Urinary bladder (tissue), 4 donors: ENCODE results near the gene WFIKKN1. TPM values are rescaled to one million over a fixed set of nuclear protein-coding genes. Genes with fewer than 3 reads are reported as not detected.

ENCODE experiments used
- DNase-seq: peaks from one replicate; pipeline ENCODE4 v3.0.0-alpha.2; 2015; ENCODE audit errors: extremely low spot score
- H3K27ac ChIP-seq: one replicate; pipeline ENCODE4 v1.5.1; 2013; ENCODE audit warnings: low read depth, mild to moderate bottlenecking, moderate library complexity
- H3K36me3 ChIP-seq: one replicate; pipeline ENCODE4 v1.6.1; 2013; ENCODE audit warnings: mild to moderate bottlenecking, moderate library complexity; ENCODE audit not compliant: insufficient read depth
- H3K4me1 ChIP-seq: one replicate; pipeline ENCODE4 v1.6.1; 2013; ENCODE audit warnings: mild to moderate bottlenecking, moderate library complexity; ENCODE audit not compliant: insufficient read depth
- H3K4me3 ChIP-seq: one replicate; pipeline ENCODE4 v1.5.1; 2013; ENCODE audit warnings: low read depth, low read length
- WGBS: extraction: QIAGEN DNeasy Blood & Tissue Kit; methylation state at CpG from one replicate; pipeline ENCODE4 v1.1.7; 2013; 5-methylcytosine and 5-hydroxymethylcytosine counted together
- polyA plus RNA-seq: library from polyadenylated mRNA; stranded (reverse); fragments of 200-250 nt; gene quantifications from one replicate; pipeline ENCODE4 v1.2.3, GENCODE V29; 2013
- total RNA-seq: library from RNA; depleted of rRNA; stranded (reverse); fragments of >200 nt; gene quantifications from one replicate; pipeline ENCODE4 v1.2.3, GENCODE V29; 2014
- donor health status: healthy with polysubstance abuse.
- donor health status: healthy.

WFIKKN1 gene
- total and polyA plus RNA-seq, 2 donors = 0.30 to 0.37 TPM

DNA sequence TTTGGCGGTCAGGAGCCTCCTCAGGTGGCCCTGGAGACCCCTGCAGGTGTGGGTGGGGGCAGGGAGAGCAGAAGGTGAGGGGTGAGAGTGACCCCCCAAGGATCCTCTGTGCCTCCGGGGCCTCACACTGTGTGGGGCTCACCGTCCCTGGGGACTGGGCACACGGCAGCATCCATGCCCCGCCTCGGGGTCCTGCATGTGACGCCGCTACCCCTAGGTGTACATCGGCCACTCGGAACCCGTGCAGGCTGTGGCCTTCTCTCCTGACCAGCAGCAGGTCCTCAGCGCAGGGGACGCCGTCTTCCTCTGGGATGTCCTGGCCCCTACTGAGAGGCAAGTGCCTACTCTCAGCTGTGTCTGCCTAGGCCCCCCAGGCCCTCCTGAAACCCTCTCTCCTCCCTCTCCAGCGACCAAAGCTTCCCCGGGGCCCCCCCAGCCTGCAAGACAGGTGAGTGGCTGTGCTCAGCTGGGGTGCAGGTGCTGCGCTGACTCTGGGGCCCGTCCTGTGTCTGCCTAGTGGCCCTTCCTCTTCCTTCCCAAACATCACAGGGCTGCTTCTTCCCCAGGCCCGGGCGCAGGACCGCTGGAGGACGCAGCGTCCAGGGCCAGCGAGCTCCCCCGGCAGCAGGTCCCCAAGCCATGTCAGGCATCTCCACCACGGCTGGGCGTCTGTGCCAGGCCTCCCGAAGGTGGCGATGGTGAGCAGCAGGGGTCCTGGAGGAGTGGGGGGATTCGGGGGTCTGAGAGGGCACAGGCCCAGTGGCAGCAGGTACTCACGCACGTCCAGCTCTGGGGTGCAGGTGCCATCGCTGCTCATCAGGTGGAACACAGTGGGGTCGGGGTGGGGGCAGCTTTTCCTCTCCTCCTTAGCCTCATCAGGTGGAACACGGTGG lies 28.1 kb downstream of the WFIKKN1 start:
- H3K27ac ChIP-seq = no peak overlapping the region
- 91% methylated on average over 35 of the region's 35 CpGs for WGBS
- no peak overlapping the region for H3K4me3 ChIP-seq
- no peaks in the 10 kb centered on the region for H3K36me3 ChIP-seq
- H3K4me1 ChIP-seq = no peaks in the 10 kb centered on the region
- no peak for DNase-seq

DNA sequence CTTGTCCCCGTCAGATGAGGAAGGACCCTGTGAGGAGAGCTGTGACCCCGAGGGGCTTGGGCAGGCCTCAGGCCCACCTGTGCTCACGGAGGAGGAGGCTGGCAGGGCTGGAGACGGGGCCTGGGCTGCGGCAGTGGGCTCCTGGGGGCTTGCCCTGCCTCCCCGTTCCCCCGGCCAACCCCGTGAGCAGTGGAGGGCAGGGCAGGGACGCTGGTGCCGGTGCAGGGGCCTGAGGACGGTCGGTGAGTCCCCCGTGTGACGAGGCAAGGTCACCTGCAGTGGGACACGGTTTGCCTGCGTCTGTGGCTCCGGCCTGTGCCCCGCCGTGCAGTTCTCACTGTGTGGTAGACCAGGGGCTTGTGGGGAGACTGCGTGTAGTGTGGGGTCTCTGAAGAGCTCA lies 28.8 kb downstream of the WFIKKN1 start:
- DNase-seq = no peak
- Histone ChIP-seq H3K4me1 (no peaks in the 10 kb centered on the region), H3K4me3 (no peak overlapping the region), H3K27ac (no peak overlapping the region), H3K36me3 (no peaks in the 10 kb centered on the region)
- WGBS = 90% methylated on average over 20 of the region's 20 CpGs

DNA sequence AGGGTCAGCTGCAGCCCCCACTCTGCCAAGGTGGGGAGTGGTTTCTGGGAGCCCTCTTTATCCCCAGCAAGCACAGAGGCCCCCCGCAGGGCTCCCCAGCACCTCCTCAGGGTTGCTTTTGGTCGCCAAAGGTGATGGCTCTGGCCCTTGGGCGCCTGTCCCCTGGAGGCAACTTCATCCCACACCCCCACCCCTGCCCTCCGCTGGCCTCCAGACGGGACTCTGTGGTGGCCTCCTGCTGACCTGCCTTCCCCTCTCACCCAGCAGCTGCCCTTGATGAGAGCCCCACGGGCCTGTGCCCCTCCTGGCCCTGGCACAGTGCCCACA lies 29.3 kb downstream of the WFIKKN1 start:
- no peaks in the 10 kb centered on the region for H3K36me3 ChIP-seq
- H3K4me1 ChIP-seq = no peaks in the 10 kb centered on the region
- no peak overlapping the region for H3K27ac ChIP-seq
- no peak for DNase-seq
- WGBS = 60% methylated on average over 6 of the region's 6 CpGs
- H3K4me3 ChIP-seq = no peak overlapping the region

DNA sequence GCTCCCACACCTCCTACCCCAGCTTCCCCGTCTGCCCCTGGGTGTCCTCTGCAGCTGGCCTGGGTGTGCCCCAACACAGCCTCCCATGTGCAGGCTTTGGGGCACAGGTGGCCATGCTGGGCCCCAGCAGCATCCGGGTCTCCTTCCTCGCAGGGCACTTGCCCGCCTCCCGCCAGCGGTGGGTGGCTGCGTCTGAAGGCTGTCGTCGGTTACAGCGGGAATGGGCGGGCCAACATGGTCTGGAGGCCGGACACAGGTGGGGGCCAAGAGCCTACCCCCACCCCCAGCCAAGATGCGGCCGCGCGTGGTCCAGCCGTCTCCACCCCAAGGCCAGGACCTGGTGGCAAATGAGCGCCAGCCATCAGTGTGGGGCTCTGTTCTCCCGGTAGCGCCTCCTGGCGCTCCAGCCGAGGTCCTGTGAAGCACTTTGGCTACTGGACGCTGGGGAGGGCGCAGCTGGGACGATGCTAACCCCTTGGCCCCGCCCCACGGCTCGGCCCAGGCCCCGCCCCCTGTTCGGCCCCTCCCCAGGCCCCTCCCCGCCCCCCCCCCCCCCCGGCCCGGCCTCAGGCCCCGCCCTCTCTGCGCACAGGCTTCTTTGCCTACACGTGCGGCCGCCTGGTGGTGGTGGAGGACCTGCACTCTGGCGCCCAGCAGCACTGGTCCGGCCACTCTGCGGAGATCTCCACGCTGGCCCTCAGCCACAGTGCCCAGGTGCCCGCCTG lies 29.8 kb downstream of the WFIKKN1 start:
- WGBS = 17% methylated on average over 39 of the region's 43 CpGs
- Histone ChIP-seq H3K4me3 (no peak overlapping the region), H3K27ac (no peak overlapping the region)

DNA sequence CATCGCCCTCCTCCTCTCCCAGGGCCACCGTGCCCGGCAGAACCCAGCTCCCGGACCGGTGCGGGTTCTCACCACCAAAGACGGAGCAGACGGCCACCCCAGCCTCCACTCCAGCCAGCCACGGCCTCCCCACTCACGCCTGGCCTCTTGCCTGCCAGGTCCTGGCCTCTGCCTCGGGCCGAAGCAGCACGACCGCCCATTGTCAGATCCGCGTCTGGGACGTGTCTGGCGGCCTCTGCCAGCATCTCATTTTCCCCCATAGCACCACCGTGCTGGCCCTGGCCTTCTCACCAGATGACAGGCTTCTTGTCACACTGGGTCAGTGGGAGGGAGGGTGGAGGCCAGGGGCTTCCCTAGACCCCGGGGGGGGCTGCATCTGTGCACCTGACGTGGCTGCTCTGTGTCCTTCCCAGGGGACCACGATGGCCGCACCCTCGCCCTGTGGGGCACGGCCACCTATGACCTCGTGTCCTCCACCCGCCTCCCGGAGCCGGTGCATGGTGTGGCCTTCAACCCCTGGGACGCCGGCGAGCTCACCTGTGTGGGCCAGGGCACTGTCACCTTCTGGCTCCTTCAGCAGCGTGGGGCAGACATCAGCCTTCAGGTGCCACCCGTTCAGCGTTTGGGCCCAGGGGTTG lies 30.5 kb downstream of the WFIKKN1 start:
- DNase-seq = no peak
- Histone ChIP-seq H3K36me3 (no peaks in the 10 kb centered on the region), H3K4me3 (no peak overlapping the region), H3K4me1 (no peaks in the 10 kb centered on the region), H3K27ac (no peak overlapping the region)
- 63% methylated on average over 35 of the region's 35 CpGs for WGBS

More for the DNA sequence above, 29.8 kb downstream of the WFIKKN1 start:
- no peak for DNase-seq
- no peaks in the 10 kb centered on the region for H3K36me3 ChIP-seq
- no peaks in the 10 kb centered on the region for H3K4me1 ChIP-seq

DNA sequence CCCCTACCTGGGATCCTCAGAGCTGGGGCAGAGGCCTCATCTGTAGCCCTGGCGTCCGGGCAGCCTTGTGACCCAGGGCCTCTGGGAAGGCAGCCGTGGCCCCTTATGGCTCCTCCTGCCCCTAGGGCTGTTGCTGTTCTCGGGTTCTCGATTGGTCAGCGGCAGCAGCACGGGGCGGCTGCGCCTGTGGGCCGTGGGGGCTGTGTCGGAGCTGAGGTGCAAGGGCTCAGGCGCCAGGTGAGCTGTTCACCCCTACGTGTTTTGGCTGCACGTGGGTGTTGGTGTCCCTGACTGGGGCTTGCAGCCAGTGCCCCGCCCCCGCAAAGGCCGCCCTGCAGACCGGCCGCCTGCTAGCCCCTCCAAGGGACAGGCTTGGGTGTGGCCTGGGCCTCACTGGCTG lies 31.3 kb downstream of the WFIKKN1 start:
- 90% methylated on average over 19 of the region's 19 CpGs for WGBS
- no peaks in the 10 kb centered on the region for H3K36me3 ChIP-seq
- no peaks in the 10 kb centered on the region for H3K4me1 ChIP-seq
- no peak overlapping the region for H3K4me3 ChIP-seq
- DNase-seq = no peak
- H3K27ac ChIP-seq = no peak overlapping the region

DNA sequence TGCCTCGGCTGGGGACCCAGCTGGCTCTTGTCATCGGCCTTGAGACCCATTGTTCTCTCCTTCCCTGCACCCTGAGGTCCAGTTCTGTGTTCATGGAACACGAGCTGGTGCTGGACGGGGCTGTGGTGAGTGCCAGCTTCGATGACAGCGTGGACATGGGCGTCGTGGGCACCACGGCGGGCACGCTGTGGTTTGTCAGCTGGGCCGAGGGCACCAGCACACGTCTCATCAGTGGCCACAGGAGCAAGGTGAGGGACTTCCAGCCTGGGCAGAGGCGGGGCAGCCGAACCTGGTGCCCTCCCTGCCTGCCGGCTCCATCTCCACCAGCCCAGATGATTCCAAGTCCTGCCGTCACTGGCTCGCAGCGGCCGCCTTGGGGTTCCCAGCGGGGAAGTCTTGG lies 31.8 kb downstream of the WFIKKN1 start:
- Histone ChIP-seq H3K27ac (no peak overlapping the region), H3K4me3 (no peak overlapping the region), H3K4me1 (no peaks in the 10 kb centered on the region), H3K36me3 (no peaks in the 10 kb centered on the region)
- no peak for DNase-seq
- 94% methylated on average over 21 of the region's 21 CpGs for WGBS

DNA sequence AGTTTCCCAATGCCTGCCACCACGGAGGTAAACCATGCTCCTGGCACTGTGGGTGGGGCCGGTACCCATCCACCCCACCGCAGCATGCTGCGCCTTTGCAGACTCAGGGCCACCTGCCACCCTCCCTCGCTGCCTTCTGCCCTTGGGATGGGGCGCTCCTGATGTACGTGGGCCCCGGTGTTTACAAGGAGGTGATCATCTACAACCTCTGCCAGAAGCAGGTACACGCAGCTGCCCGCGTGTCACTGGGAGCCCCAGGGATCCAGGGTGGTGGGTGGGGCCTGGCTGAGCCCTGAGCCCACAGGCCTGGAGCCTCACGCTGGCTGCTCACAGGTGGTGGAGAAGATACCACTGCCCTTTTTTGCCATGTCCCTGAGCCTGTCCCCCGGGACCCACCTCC lies 35.8 kb downstream of the WFIKKN1 start:
- Histone ChIP-seq H3K4me3 (no peak overlapping the region), H3K27ac (no peak overlapping the region), H3K36me3 (no peaks in the 10 kb centered on the region), H3K4me1 (no peaks in the 10 kb centered on the region)
- 87% methylated on average over 13 of the region's 13 CpGs for WGBS
- DNase-seq = no peak

DNA sequence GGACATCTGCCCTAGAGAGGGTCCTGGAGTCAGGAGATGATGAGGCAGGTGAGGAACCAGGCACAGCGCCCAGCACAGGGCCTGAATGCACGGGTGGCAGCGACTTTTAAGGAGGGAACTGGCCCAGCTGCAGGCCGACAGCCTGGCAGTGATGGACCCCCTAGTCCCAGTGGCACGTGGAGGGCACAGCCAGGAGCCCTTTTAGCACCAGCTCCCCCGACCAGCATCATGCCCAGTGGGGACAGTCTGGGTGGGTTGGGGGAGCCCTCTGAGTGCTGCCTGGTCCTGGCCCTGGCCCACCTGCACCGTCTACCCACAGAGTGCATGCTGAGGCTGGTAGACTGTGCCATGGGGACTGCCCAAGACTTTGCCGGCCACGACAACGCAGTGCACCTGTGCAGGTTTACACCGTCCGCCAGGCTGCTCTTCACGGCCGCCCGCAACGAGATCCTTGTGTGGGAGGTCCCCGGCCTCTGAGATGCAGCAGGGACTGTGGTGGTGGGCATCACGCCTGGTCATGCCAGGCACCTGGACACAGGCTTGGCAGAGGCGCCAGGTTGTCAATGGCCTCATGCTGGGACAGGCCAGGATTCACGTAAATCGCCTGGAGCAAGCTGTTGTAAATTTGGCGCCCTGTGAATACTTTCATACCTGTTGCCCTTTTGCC lies 36.5 kb downstream of the WFIKKN1 start:
- H3K27ac ChIP-seq = no peak overlapping the region
- H3K4me3 ChIP-seq = no peak overlapping the region
- 81% methylated on average over 22 of the region's 22 CpGs for WGBS
- no peaks in the 10 kb centered on the region for H3K36me3 ChIP-seq
- no peak for DNase-seq
- H3K4me1 ChIP-seq = no peaks in the 10 kb centered on the region

DNA sequence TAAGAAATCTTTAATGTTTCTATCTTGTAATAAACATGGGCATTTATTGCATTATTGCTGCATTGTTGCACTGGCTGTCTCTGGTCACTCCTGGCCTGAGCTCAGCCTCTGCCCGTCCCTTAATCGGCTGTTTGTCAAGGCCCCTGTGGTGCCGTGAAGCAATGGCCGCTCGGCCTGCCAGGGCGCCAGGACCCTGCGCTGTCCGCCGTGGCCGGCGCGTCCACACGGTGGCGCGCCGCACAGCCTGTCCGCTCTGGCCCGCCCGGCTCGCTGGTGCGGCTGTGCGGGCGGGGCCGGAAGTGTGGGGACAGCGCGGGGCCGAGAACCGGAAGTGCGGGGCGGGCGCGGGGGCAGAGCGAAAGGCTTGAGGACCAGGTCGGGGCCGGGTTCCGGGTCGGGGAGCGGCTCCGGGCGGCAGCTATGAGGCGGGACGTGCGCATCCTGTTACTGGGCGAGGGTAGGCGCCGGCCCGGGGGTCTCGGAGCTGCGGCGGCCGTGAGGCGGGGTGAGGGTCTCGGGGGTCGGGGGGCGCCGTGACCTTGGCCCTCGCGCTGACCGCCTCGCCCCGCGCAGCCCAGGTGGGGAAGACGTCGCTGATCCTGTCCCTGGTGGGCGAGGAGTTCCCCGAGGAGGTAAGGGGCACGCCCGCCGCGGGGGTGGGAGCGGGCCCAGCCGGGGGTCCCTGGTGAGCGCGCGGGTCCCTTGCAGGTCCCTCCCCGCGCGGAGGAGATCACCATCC lies 37.2 kb downstream of the WFIKKN1 start, which contains the start of gene RHOT2:
Gene RHOT2, plus strand, starts transcription at position 353 of the 739 bp plus-strand sequence. Its CDS starts 68 bp downstream, at position 421.
- H3K4me3 ChIP-seq = peak within 1 kb of the TSS; percentile 87
- no peaks in the 10 kb centered on the region for H3K4me1 ChIP-seq
- under 1% methylated on average over 78 of the region's 78 CpGs for WGBS
- no peaks in the 10 kb centered on the region for H3K36me3 ChIP-seq
- peak; percentile 58 for DNase-seq
- H3K27ac ChIP-seq = peak within 1 kb of the TSS; percentile 51

DNA sequence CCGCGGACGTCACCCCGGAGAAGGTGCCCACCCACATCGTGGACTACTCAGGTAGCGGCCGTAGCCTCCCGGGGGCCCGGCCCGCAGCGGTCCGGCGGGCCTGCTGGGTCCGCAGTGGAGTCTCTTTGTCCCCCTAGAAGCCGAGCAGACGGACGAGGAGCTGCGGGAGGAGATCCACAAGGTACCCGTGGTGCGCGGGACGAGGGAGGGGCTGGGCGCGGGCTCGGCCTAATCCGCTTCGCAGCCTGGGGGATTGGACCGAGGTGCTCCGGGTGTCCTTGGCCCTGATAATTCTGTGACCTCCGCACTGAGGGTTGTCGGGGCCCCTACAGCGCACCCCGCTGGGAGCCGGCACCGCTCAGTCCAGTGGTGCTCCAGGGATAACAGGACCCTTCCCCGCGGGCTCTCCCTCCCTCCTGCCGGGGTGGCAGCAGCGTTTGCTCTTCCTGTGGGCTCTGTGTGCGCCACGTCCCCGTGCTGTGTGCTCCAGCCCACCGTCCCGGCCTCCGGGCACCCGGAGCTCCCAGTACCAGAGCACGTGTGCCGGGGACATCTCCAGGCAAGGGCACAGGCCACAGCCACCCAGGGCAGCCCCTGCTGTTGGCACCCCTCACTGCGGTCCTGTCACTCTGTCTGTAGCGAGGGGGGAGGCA lies 37.9 kb downstream of the WFIKKN1 start:
- Histone ChIP-seq H3K4me3 (peak overlapping the region; percentile 87), H3K4me1 (no peaks in the 10 kb centered on the region), H3K36me3 (no peaks in the 10 kb centered on the region), H3K27ac (peak overlapping the region; percentile 51)
- 9% methylated on average over 50 of the region's 50 CpGs for WGBS
- DNase-seq = no peak

DNA sequence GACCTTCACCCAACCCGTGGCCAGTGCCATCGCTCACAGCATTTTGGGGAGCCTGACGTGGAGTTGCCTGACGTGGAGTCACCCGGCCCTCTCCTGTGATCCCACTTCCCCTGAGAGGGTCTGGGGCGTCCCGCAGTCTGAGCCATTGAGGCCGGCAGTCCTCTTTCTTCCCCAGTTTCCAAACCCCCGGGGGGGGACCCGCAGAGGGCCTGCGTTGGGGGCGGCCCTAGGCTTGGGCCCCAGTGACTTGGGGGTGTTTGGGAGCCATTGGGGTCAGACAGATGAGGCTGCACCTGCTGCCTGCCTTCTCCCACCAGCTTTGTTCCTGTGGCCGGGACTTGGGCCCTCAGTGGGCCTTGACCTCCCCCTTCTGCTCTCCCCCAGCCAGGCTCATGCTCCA lies 38.9 kb downstream of the WFIKKN1 start:
- H3K27ac ChIP-seq = no peak overlapping the region
- 92% methylated on average over 13 of the region's 13 CpGs for WGBS
- H3K4me3 ChIP-seq = no peak overlapping the region
- no peaks in the 10 kb centered on the region for H3K4me1 ChIP-seq
- no peaks in the 10 kb centered on the region for H3K36me3 ChIP-seq
- no peak for DNase-seq
